HEK293 (cell line): ENCODE results near the gene SCFD2.
A peak's percentile ranks its signal among the peaks of the same experiment; 100 is the strongest.

Experiments used
- GLI2 ChIP-seq: fragments of 450-650 bp; formaldehyde crosslinking; IDR thresholded peaks from 2 replicates; pipeline ENCODE4; 2017; ENCODE audit warnings: missing biosample characterization, missing genetic modification characterization, low read depth, borderline replicate concordance
- IKZF3 ChIP-seq: fragments of 450-650 bp; IDR thresholded peaks from 2 replicates; pipeline ENCODE4 v1.5.0; 2018; ENCODE audit warnings: missing biosample characterization, mild to moderate bottlenecking, missing genetic modification characterization, moderate library complexity
- TCF7L2 ChIP-seq: IDR thresholded peaks from 2 replicates; pipeline ENCODE4 v1.6.1; 2011; ENCODE audit warnings: low read depth, mild to moderate bottlenecking, inconsistent platforms, low read length, moderate library complexity, borderline replicate concordance
- ZFHX2 ChIP-seq: fragments of 450-650 bp; formaldehyde crosslinking; conservative IDR thresholded peaks from 2 replicates; pipeline ENCODE4 v1.5.1; 2016; ENCODE audit warnings: missing biosample characterization, missing genetic modification characterization
- ZFP69B ChIP-seq: fragments of 450-650 bp; formaldehyde crosslinking; IDR thresholded peaks from 2 replicates; pipeline ENCODE4 v1.5.1; 2016; ENCODE audit warnings: missing biosample characterization, missing genetic modification characterization
- ZNF146 ChIP-seq: fragments of 450-650 bp; formaldehyde crosslinking; IDR thresholded peaks from 2 replicates; pipeline ENCODE4 v1.5.1; 2016; ENCODE audit warnings: missing biosample characterization, missing genetic modification characterization
- ZNF155 ChIP-seq: fragments of 450-650 bp; formaldehyde crosslinking; IDR thresholded peaks from 2 replicates; pipeline ENCODE4 v1.5.1; 2016; ENCODE audit warnings: missing biosample characterization, missing genetic modification characterization
- ZNF394 ChIP-seq: fragments of 450-650 bp; formaldehyde crosslinking; IDR thresholded peaks from 2 replicates; pipeline ENCODE4 v1.5.1; 2016; ENCODE audit warnings: missing biosample characterization, missing genetic modification characterization, mild to moderate bottlenecking, moderate library complexity, borderline replicate concordance
- ZNF558 ChIP-seq: fragments of 450-650 bp; formaldehyde crosslinking; IDR thresholded peaks from 2 replicates; pipeline ENCODE4 v1.5.1; 2016; ENCODE audit warnings: missing biosample characterization, missing genetic modification characterization
- ZNF561 ChIP-seq: fragments of 450-650 bp; IDR thresholded peaks from 2 replicates; pipeline ENCODE4 v1.5.1; 2018; ENCODE audit warnings: missing biosample characterization, missing genetic modification characterization, borderline replicate concordance
- ZNF596 ChIP-seq: fragments of 450-650 bp; IDR thresholded peaks from 2 replicates; pipeline ENCODE4 v1.5.0; 2018; ENCODE audit warnings: missing biosample characterization, mild to moderate bottlenecking, missing genetic modification characterization, moderate library complexity
- ZNF843 ChIP-seq: fragments of 450-650 bp; formaldehyde crosslinking; IDR thresholded peaks from 2 replicates; pipeline ENCODE4 v1.5.1; 2016; ENCODE audit warnings: missing biosample characterization, missing genetic modification characterization
- TF ChIP-seq, protein P1 (sequence below): fragments of 450-650 bp; formaldehyde crosslinking; conservative IDR thresholded peaks from 2 replicates; pipeline ENCODE4 v1.5.1; 2016; ENCODE audit warnings: low read depth, missing biosample characterization, missing genetic modification characterization
- TF ChIP-seq, protein P2 (sequence below): fragments of 450-650 bp; formaldehyde crosslinking; IDR thresholded peaks from 2 replicates; pipeline ENCODE4 v1.5.1; 2016; ENCODE audit warnings: missing biosample characterization, missing genetic modification characterization
- TF ChIP-seq, protein P3 (sequence below): fragments of 450-650 bp; formaldehyde crosslinking; IDR thresholded peaks from 2 replicates; pipeline ENCODE4 v1.5.1; 2016; ENCODE audit warnings: missing biosample characterization, missing genetic modification characterization, low read depth
- TF ChIP-seq, protein P4 (sequence below): fragments of 450-650 bp; formaldehyde crosslinking; IDR thresholded peaks from 2 replicates; pipeline ENCODE4 v1.5.0; 2017; ENCODE audit warnings: missing biosample characterization, missing genetic modification characterization, borderline replicate concordance
- TF ChIP-seq, protein P5 (sequence below): fragments of 450-650 bp; formaldehyde crosslinking; IDR thresholded peaks from 2 replicates; pipeline ENCODE4 v1.5.1; 2017; ENCODE audit warnings: missing biosample characterization, missing genetic modification characterization

Gene SCFD2

DNA sequence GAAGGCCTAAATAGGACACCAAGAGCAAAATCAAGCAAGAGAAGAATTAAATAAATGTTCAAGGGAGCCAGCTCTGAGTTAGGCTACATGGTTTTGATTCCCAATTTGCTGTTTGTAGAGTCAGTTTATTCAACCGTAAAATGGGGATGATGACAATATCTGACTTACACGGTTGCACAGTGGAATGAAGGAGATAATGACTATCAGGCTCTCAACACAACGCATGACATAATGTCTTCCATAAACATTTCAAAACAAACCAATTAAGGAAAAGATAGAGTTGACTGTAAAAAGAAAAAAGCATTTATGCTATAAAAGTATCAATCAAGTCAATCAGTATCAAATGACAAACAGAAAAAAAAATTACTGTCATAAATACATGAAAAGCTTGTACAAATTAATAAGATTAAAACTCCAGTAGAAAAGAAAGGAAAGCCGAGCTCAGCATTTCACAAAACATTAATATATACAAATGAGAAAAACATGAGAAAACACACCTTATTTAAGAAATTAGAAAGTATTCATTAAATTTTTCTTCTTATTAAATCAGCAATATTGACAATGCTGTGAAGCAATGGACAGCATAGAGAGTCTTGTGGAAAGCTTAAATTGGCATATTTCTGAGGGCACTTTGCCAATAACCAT, 179.0 kb downstream of the SCFD2 start (continued):
- TF ChIP-seq, protein P1, sequence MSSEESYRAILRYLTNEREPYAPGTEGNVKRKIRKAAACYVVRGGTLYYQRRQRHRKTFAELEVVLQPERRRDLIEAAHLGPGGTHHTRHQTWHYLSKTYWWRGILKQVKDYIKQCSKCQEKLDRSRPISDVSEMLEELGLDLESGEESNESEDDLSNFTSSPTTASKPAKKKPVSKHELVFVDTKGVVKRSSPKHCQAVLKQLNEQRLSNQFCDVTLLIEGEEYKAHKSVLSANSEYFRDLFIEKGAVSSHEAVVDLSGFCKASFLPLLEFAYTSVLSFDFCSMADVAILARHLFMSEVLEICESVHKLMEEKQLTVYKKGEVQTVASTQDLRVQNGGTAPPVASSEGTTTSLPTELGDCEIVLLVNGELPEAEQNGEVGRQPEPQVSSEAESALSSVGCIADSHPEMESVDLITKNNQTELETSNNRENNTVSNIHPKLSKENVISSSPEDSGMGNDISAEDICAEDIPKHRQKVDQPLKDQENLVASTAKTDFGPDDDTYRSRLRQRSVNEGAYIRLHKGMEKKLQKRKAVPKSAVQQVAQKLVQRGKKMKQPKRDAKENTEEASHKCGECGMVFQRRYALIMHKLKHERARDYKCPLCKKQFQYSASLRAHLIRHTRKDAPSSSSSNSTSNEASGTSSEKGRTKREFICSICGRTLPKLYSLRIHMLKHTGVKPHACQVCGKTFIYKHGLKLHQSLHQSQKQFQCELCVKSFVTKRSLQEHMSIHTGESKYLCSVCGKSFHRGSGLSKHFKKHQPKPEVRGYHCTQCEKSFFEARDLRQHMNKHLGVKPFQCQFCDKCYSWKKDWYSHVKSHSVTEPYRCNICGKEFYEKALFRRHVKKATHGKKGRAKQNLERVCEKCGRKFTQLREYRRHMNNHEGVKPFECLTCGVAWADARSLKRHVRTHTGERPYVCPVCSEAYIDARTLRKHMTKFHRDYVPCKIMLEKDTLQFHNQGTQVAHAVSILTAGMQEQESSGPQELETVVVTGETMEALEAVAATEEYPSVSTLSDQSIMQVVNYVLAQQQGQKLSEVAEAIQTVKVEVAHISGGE: no peak
- TF ChIP-seq GLI2 (tag by site-specific recombination): peak; percentile 48; the same call in 1 of the 2 replicates
- TF ChIP-seq ZNF561 (tag by site-specific recombination): peak; percentile 42; the same call in 1 of the 2 replicates
- TF ChIP-seq ZNF843 (tag by site-specific recombination): peak; percentile 91
- TF ChIP-seq ZNF596 (tag by site-specific recombination): 0 out of 2 replicates have a peak, but pooled peaks have one; percentile 14
- TF ChIP-seq, protein P2, sequence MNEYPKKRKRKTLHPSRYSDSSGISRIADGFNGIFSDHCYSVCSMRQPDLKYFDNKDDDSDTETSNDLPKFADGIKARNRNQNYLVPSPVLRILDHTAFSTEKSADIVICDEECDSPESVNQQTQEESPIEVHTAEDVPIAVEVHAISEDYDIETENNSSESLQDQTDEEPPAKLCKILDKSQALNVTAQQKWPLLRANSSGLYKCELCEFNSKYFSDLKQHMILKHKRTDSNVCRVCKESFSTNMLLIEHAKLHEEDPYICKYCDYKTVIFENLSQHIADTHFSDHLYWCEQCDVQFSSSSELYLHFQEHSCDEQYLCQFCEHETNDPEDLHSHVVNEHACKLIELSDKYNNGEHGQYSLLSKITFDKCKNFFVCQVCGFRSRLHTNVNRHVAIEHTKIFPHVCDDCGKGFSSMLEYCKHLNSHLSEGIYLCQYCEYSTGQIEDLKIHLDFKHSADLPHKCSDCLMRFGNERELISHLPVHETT: peak; percentile 81
- 0 out of 2 replicates have a peak, but pooled peaks have one; percentile 10 for TF ChIP-seq ZNF146 (tag by site-specific recombination)
- peak; percentile 77 for TF ChIP-seq IKZF3 (tag by site-specific recombination)
- TF ChIP-seq ZNF394: peak; percentile 30; the same call in 1 of the 2 replicates
- TF ChIP-seq ZNF155 (tag by site-specific recombination): no peak
- TF ChIP-seq TCF7L2: peak; percentile 42; the same call in 1 of the 2 replicates
- TF ChIP-seq, protein P3, sequence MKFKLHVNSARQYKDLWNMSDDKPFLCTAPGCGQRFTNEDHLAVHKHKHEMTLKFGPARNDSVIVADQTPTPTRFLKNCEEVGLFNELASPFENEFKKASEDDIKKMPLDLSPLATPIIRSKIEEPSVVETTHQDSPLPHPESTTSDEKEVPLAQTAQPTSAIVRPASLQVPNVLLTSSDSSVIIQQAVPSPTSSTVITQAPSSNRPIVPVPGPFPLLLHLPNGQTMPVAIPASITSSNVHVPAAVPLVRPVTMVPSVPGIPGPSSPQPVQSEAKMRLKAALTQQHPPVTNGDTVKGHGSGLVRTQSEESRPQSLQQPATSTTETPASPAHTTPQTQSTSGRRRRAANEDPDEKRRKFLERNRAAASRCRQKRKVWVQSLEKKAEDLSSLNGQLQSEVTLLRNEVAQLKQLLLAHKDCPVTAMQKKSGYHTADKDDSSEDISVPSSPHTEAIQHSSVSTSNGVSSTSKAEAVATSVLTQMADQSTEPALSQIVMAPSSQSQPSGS: peak; percentile 75
- TF ChIP-seq ZFHX2: no peak
- 0 out of 2 replicates have a peak, but pooled peaks have one; percentile 28 for TF ChIP-seq ZNF558
- TF ChIP-seq, protein P4, sequence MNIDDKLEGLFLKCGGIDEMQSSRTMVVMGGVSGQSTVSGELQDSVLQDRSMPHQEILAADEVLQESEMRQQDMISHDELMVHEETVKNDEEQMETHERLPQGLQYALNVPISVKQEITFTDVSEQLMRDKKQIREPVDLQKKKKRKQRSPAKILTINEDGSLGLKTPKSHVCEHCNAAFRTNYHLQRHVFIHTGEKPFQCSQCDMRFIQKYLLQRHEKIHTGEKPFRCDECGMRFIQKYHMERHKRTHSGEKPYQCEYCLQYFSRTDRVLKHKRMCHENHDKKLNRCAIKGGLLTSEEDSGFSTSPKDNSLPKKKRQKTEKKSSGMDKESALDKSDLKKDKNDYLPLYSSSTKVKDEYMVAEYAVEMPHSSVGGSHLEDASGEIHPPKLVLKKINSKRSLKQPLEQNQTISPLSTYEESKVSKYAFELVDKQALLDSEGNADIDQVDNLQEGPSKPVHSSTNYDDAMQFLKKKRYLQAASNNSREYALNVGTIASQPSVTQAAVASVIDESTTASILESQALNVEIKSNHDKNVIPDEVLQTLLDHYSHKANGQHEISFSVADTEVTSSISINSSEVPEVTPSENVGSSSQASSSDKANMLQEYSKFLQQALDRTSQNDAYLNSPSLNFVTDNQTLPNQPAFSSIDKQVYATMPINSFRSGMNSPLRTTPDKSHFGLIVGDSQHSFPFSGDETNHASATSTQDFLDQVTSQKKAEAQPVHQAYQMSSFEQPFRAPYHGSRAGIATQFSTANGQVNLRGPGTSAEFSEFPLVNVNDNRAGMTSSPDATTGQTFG (tag by site-specific recombination): no peak
- TF ChIP-seq, protein P5, sequence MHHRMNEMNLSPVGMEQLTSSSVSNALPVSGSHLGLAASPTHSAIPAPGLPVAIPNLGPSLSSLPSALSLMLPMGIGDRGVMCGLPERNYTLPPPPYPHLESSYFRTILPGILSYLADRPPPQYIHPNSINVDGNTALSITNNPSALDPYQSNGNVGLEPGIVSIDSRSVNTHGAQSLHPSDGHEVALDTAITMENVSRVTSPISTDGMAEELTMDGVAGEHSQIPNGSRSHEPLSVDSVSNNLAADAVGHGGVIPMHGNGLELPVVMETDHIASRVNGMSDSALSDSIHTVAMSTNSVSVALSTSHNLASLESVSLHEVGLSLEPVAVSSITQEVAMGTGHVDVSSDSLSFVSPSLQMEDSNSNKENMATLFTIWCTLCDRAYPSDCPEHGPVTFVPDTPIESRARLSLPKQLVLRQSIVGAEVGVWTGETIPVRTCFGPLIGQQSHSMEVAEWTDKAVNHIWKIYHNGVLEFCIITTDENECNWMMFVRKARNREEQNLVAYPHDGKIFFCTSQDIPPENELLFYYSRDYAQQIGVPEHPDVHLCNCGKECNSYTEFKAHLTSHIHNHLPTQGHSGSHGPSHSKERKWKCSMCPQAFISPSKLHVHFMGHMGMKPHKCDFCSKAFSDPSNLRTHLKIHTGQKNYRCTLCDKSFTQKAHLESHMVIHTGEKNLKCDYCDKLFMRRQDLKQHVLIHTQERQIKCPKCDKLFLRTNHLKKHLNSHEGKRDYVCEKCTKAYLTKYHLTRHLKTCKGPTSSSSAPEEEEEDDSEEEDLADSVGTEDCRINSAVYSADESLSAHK (tag by site-specific recombination): peak; percentile 62
- TF ChIP-seq ZFP69B (tag by site-specific recombination): no peak
